Hematopoietic multipotent progenitor cell treated with erythropoietin and hydrocortisone succinate and interleukin-3 and kit ligand, for 8 days (in vitro differentiated cells): ENCODE measurements around the gene RPTOR.

Experiments
- DNase-seq: peaks from one replicate; pipeline ENCODE4 v3.0.0-alpha.2; 2015

The RPTOR gene

GRCh38 chr17:80971704-80972304 lies 427.2 kb downstream of the RPTOR start:
- no peak for DNase-seq

GRCh38 chr17:80976701-80977100 lies 432.1 kb downstream of the RPTOR start:
- no peak for DNase-seq

- no peak for DNase-seq
Measured at GRCh38 chr17:80977172-80977571, 432.5 kb downstream of the RPTOR start.

DNA sequence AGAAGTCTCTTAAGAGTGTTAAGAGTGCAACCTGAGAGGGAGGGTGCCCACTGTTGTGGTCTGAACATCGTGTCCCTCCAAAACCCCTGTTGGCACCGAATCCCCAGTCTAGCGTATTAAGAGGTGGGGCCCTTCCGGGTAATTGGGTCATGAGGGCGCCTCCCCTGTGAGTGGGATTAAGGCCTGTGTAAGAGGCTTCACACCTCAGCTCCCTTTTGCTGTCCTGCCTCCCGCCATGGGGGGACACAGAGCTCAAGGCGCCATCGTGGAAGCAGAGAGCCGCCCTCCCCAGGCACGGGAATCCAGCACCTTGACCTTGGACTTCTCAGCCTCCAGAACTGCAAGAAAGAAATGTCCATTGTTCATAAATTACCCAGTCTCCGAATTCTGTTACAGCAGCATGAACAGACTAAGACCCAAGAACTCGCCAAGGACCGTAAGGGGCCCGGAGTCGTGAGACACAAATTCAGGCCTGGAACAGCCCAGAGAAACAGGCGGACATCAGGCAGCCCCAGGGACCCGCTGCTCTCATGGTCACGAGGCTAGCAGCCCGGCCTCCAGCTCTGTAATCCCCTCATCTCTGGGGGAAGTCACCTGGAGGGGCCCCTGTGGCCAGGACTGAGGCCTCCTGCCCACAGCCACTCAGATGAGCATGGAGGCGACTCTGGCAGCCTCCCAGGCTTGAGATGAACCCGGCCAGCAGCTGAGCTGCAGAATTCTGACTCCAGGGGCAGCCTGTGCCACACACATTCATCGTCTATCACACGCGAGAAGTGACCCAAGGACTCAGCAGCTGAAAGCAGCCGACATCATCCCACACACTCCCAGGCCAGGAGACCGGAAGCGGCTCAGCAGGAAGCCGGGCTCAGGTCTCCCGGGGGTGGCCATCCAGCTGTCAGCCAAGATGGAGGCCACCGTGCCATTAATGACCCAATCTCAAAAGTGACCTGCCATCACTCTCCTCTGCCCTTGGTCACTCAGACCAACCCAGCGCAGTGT lies 434.2 kb downstream of the RPTOR start:
- DNase-seq = no peak

GRCh38 chr17:80979547-80980378 lies 435.1 kb downstream of the RPTOR start:
- DNase-seq = no peak

DNA sequence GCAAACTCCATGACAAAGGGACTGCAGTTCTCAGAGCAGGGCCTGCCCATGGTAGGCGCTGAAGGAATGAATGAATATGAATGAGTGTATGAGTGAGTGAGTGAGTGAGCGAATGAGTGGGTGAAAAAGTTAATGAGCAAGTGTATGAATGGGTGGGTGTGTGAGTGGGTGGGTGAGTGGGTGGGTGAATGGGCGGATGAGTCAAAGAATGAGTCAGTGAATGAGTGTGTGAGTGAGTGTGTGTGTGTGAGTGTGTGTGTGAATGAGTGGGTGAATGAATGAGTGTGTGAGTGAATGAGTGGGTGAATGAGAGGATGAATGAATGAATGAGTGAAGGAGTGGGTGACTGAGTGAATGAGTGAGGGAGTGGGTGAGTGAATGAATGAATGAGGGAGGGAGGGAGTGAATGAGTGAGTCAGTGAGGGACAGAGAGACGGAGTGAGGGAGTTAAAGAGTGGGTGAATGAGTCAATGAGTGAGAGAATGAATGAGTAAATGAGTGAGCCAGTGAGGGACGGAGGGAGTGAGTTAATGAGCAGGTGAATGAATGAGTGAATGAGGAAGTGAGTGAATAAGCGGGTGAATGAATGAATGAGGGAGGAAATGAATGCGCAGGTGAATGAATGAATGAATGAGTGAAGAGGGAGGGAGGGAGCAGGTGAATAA lies 435.9 kb downstream of the RPTOR start:
- DNase-seq = no peak

GRCh38 chr17:80981062-80981902 lies 436.6 kb downstream of the RPTOR start:
- DNase-seq = no peak

GRCh38 chr17:80981929-80982425 lies 437.3 kb downstream of the RPTOR start:
- no peak for DNase-seq

DNA sequence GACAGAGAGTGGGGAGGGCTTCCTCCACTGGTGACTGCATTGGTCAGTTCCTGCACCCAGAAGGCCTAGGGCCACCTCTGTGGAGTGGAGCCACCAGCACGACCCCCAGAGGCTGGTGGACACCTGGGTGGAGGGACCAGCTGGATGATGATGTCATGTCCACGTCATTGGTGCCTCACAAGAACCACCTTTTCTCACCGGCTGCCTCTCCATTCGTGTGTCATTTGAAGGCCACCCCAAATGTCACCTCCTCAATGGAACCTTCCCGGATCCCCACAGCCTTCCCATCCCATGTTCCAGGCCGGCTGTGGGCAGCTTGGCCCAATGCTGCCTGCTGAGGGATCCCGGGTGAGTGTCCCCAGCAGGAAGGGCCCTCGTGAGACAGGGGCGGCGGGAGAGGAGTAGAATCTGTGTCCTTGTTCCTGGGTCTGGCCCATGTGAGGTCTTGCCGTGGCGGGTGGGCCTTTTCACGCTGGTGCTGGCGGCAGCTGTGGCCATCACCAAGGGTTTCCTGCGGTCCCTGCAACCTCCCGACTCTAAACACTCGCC lies 437.9 kb downstream of the RPTOR start:
- DNase-seq = no peak

- no peak for DNase-seq
Measured at GRCh38 chr17:80983545-80983944, 438.9 kb downstream of the RPTOR start.

DNA sequence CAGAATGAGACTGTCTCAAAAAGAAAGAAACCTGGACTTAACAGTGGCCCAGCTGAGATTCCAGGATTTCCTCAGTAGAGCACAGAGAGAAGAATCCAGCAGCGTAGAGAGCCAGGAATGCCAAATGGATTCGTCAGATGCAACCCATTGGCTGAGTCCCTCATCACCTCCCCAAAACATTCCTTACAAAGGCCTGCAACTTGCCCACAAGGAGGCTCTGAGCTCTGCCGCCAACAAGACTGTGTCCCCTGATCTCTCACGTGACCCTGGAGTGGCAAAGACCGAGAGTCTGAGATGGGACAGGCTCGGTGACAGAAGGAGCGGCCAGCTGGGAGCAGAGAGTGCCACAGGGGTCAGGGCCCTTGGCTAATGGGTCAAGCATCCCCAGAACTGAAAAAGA lies 440.1 kb downstream of the RPTOR start:
- DNase-seq = no peak

- no peak for DNase-seq
Measured at GRCh38 chr17:80986046-80986445, 441.4 kb downstream of the RPTOR start.

DNA sequence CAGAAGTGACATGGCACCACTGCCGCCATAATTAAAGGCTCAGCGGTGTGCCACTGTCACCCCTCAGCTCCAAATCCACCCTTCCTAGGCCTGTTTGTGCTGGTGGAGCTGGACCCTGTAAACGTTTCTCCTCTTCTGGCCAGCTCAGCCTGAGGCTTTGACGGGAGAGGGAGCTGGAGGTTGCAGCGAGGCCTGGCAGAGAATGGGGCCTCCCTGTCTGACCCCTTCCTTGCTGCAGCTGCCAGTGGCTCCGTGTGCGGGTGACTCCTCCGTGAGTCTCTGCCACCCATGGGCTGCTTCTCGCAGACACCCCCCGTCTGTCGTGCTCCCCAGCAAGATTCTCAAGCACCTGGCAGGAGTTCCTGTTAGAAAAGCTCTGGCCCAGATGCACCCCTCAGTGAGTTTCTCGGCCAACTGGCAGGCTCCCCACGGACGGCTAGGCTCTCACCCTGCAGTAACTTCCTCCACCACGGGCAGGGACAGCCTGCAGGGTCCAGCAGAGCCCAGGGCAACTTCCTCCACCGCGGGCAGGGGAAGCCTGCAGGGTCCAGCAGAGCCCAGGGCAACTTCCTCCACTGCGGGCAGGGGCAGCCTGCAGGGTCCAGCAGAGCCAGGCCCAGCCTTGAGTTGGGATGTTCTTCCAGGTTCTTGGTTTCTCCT lies 442.3 kb downstream of the RPTOR start:
- no peak for DNase-seq

GRCh38 chr17:80987941-80988461 lies 443.4 kb downstream of the RPTOR start:
- no peak for DNase-seq

DNA sequence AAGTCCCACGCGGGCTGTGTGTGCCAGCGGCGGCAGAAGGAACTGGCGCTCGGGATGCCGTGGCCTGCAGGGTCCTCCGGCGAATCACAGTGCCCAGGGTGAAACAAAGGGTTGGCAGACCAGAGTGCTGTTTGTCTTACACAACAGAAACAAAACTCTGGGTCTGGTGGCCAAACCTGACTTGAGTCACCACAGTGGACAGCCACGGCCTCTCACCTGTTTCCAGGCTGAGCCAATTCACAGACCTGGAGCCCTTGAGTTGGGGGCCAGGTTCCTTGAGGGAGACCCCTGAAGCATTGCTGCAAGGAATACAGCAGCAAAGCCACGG lies 444.9 kb downstream of the RPTOR start:
- no peak for DNase-seq

DNA sequence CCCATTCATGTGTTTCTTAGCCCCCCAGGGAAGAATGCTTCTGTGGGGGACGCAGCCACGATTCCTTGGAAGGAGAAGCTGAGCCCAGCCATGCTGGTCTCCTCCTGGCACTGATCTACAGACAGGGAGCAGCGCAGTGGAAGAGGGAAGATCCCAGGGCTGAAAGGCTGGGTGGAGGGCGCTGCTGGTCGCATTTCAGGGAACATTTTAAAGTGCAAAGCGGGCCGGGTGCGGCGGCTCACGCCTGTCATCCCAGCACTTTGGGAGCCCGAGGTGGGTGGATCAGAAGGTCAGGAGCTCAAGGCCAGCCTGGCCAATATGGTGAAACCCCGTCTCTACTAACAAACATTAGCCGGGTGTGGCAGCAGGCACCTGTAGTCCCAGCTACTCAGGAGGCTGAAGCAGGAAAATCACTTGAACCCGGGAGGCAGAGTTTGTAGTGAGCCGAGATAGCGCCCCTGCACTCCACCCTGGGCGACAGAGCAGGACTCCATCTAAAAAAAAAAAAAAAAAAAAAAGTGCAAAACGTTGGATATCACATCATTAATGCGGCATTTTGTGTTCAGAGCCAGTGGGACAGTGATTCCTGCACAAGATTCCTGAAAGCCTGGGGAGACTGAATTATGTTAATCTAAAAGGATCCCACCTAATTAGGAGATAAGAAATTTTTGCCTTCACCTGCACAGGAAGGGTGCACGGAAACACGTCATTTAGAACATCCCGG lies 446.4 kb downstream of the RPTOR start:
- no peak for DNase-seq

- peak; percentile 77 for DNase-seq
Measured at GRCh38 chr17:80991645-80992076, 447.0 kb downstream of the RPTOR start, which contains the start of gene CHMP6. Gene CHMP6, plus strand, starts transcription at chr17:80991841. Its CDS starts 78 bp downstream, at chr17:80991919.

DNA sequence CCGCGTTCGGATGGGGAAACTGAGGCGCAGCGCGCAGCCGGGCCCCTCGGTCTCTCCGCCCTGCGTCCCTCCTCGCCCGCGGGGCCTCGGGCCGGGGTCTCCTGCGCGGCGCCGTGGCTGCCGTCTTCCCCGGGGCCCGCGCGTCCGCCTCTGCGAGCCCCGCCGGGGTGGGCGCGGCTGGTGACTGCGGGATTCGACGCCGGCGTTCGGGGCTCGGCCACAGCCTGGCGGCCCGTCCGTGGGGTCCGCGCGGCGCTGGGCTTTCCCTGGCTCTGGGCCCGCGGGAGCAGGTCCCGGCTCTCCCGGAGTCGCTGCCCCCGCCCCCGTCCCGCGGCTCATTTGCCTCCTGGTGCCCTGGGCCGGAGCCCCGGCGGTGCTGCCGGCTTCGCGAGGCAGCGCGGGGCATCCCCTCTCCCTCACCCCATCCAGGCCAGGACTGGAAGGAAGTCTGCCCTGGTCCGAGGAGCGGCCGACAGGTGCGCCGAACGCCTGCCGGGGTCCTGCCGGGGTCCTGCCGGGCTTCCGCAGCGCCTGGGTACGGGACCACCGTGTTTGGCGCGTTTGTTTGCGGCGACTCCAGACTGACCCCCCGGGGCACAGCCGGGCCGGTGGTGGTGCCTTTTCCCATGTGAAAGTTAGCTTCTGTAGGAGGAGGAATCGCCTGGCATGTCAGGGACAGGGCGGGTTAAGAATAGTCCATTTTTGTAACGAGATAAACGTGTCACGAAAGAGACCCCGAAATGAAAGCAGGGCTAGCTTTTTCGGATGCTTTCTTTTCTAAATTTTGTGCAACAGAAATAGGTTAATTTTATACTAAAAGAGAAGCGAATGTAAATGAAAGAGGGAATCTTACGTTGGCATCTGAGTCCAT lies 447.7 kb downstream of the RPTOR start:
- DNase-seq = no peak
